ENCODE measurements around the gene CEP162.
"Not testable (repeated sequence)": the region's sequence is repeated elsewhere in the genome, so short reads cannot be mapped to it uniquely, and the experiment has no call there.

The CEP162 gene

DNA sequence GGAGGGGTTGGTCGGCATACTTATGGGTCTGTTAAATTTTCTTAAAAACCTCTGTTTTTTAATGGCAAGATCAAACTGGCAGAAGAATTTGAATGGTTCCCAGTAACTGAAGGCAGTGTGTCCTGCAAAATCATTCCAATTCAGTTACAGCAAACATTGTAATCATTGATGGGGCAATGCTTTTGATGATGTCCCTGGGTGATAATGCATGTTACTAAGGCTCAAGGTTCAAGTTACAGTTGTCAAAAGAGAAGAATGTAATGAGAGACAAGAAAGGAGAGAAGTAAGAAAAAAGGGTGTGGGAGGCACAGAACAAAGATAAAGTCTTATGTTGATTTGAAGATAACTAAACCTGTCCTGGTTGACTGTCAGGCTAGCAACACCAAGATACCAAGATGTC lies 54.9 kb downstream of the CEP162 start:
- Histone ChIP-seq H3K4me1 (no peaks in the 10 kb centered on the region), H3K27me3 (no peaks in the 10 kb centered on the region), H3K36me3 (peaks cover 3% of the 10 kb centered on the region; the same call in 1 of the 2 replicates), H3K4me3 (ENCODE audit: low read depth, low read length) (no peak overlapping the region), H3K9me3 (no peaks in the 10 kb centered on the region)
- no peak for DNase-seq
- TF ChIP-seq, protein P1, sequence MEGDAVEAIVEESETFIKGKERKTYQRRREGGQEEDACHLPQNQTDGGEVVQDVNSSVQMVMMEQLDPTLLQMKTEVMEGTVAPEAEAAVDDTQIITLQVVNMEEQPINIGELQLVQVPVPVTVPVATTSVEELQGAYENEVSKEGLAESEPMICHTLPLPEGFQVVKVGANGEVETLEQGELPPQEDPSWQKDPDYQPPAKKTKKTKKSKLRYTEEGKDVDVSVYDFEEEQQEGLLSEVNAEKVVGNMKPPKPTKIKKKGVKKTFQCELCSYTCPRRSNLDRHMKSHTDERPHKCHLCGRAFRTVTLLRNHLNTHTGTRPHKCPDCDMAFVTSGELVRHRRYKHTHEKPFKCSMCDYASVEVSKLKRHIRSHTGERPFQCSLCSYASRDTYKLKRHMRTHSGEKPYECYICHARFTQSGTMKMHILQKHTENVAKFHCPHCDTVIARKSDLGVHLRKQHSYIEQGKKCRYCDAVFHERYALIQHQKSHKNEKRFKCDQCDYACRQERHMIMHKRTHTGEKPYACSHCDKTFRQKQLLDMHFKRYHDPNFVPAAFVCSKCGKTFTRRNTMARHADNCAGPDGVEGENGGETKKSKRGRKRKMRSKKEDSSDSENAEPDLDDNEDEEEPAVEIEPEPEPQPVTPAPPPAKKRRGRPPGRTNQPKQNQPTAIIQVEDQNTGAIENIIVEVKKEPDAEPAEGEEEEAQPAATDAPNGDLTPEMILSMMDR (IDR thresholded peaks at IDR 0.05; ENCODE audit: low read depth, low read length), result no peak

- no peak for DNase-seq
Observed at GRCh38 chr6:84172080-84172479, 55.4 kb downstream of the CEP162 start.

DNA sequence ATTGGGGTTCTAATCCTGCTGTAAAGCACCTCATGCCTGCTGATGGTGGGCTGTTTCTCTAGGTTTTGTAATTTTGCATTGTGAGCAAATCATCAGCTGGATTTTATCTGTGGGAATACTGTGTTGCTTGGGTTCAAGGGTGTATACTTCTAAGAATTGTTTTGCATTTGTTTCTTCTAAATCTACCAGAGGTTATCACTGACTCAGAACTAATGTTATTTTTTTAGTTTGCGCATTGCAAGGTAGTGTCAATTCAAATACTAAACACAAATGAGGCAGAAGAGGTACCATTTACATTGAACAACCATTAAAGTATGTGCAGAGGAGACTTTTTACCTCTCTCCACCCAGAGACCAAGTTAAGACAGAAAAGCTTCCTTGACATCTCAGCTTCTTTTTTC lies 60.0 kb downstream of the CEP162 start:
- H3K4me1 ChIP-seq, result no peaks in the 10 kb centered on the region
- H3K4me3 ChIP-seq (ENCODE audit: low read depth, low read length), result no peak overlapping the region
- DNase-seq, result no peak
- peaks cover 3% of the 10 kb centered on the region; the same call in 1 of the 2 replicates for H3K36me3 ChIP-seq
- H3K27me3 ChIP-seq, result no peaks in the 10 kb centered on the region
- no peaks in the 10 kb centered on the region for H3K9me3 ChIP-seq
- TF ChIP-seq, protein P1 (IDR thresholded peaks at IDR 0.05; ENCODE audit: low read depth, low read length), result no peak

More at GRCh38 chr6:84172080-84172479, 55.4 kb downstream of the CEP162 start:
- Histone ChIP-seq H3K9me3 (no peaks in the 10 kb centered on the region), H3K27me3 (no peaks in the 10 kb centered on the region), H3K4me3 (ENCODE audit: low read depth, low read length) (no peak overlapping the region), H3K36me3 (peaks cover 3% of the 10 kb centered on the region; the same call in 1 of the 2 replicates), H3K4me1 (no peaks in the 10 kb centered on the region)
- TF ChIP-seq, protein P1 (IDR thresholded peaks at IDR 0.05; ENCODE audit: low read depth, low read length), result no peak

GRCh38 chr6:84166395-84166794 lies 61.0 kb downstream of the CEP162 start:
- Histone ChIP-seq H3K36me3 (peaks cover 3% of the 10 kb centered on the region; the same call in 1 of the 2 replicates), H3K4me1 (no peaks in the 10 kb centered on the region), H3K9me3 (no peaks in the 10 kb centered on the region), H3K4me3 (ENCODE audit: low read depth, low read length) (no peak overlapping the region), H3K27me3 (no peaks in the 10 kb centered on the region)
- DNase-seq, result no peak
- TF ChIP-seq, protein P1 (IDR thresholded peaks at IDR 0.05; ENCODE audit: low read depth, low read length), result no peak

- H3K27me3 ChIP-seq; H3K36me3 ChIP-seq; H3K9me3 ChIP-seq; H3K4me3 ChIP-seq (ENCODE audit: low read depth, low read length); H3K4me1 ChIP-seq; DNase-seq: not testable (repeated sequence)
Observed at GRCh38 chr6:84164328-84164727, 63.1 kb downstream of the CEP162 start.

- Histone ChIP-seq H3K27me3 (no peaks in the 10 kb centered on the region), H3K9me3 (no peaks in the 10 kb centered on the region), H3K4me1 (no peaks in the 10 kb centered on the region), H3K36me3 (no peaks in the 10 kb centered on the region; the same call in none of the 2 replicates), H3K4me3 (ENCODE audit: low read depth, low read length) (no peak overlapping the region)
- DNase-seq, result no peak
- TF ChIP-seq, protein P1 (IDR thresholded peaks at IDR 0.05; ENCODE audit: low read depth, low read length), result no peak
Observed at GRCh38 chr6:84161190-84161589, 66.3 kb downstream of the CEP162 start.

- TF ChIP-seq, protein P1 (IDR thresholded peaks at IDR 0.05; ENCODE audit: low read depth, low read length), result no peak
- H3K36me3 ChIP-seq, result no peaks in the 10 kb centered on the region; the same call in 1 of the 2 replicates
Observed at GRCh38 chr6:84156306-84156705, 71.1 kb downstream of the CEP162 start.

More at GRCh38 chr6:84156306-84156705, 71.1 kb downstream of the CEP162 start:
- DNase-seq, result no peak
- Histone ChIP-seq H3K27me3 (no peaks in the 10 kb centered on the region), H3K4me1 (no peaks in the 10 kb centered on the region), H3K9me3 (no peaks in the 10 kb centered on the region), H3K4me3 (ENCODE audit: low read depth, low read length) (no peak overlapping the region)

Data from BE2C (cell line).